Esophagus muscularis mucosa (tissue), 3 donors: ENCODE measurements around the gene CENPC.

ENCODE experiments used
- CTCF ChIP-seq, 3 experiments: fragments of 200-600 bp in 2 of 3; fragments of 450-650 bp in 1 of 3; sonication (generic) in 2 of 3; IDR thresholded peaks; one replicate each; pipeline ENCODE4 v1.5.1; 2017 to 2019; ENCODE audit warnings: antibody characterized with exemption in 3 of 3, mild to moderate bottlenecking in 2 of 3, moderate library complexity in 1 of 3
- POLR2A ChIP-seq: fragments of 450-650 bp; IDR thresholded peaks from one replicate; pipeline ENCODE4 v1.6.1; 2017; ENCODE audit warnings: antibody characterized with exemption, moderate library complexity, mild to moderate bottlenecking, low read depth

GRCh38 chr4:67576059-67576466 is 30.8 kb upstream of the CENPC start:
- no peak for TF ChIP-seq CTCF (IDR thresholded peaks at IDR 0.05)
- TF ChIP-seq POLR2A, result no peak
